A549 (cell line): ENCODE data around the gene XPO4.

Experiments
- BHLHE40 ChIP-seq: IDR thresholded peaks from 2 replicates; pipeline ENCODE4 v1.6.1; 2012; ENCODE audit warnings: low read depth, low read length, inconsistent platforms
- CBX8 ChIP-seq: fragments of 200-600 bp; sonication (generic); IDR thresholded peaks from 2 replicates; pipeline ENCODE4 v1.6.1; 2016
- EP300 ChIP-seq, 2 experiments: fragments of >200 bp; sonication (Bioruptor Twin); formaldehyde crosslinking; IDR thresholded peaks; 2 replicates in 1 of 2; 3 replicates in 1 of 2; pipeline ENCODE4 v1.6.1; 2016 to 2017
- ESRRA ChIP-seq: fragments of 150-350 bp; IDR thresholded peaks from 2 replicates; pipeline ENCODE4 v1.6.1; 2014; ENCODE audit warnings: mild to moderate bottlenecking, low read length, borderline replicate concordance
- JUN ChIP-seq, 2 experiments: fragments of >200 bp; sonication (Bioruptor Twin); formaldehyde crosslinking; IDR thresholded peaks; 2 replicates in 1 of 2; 3 replicates in 1 of 2; pipeline ENCODE4 v1.6.1; 2016 to 2017
- MAFK ChIP-seq: fragments of 450-650 bp; IDR thresholded peaks from 2 replicates; pipeline ENCODE4 v1.6.1; 2014; ENCODE audit not compliant: partially characterized antibody
- MAX ChIP-seq: IDR thresholded peaks from 2 replicates; pipeline ENCODE4 v1.6.1; 2012
- MYC ChIP-seq: IDR thresholded peaks from 2 replicates; pipeline ENCODE4 v1.6.1; 2012; ENCODE audit warnings: mild to moderate bottlenecking, inconsistent platforms, low read length, improper control_type of control experiment, borderline replicate concordance
- POLR2A ChIP-seq: IDR thresholded peaks from 2 replicates; pipeline ENCODE4 v1.6.1; 2012; ENCODE audit warnings: mild to moderate bottlenecking, low read length
- TF ChIP-seq, protein P1 (sequence below): fragments of >200 bp; sonication (Bioruptor Twin); formaldehyde crosslinking; IDR thresholded peaks from 3 replicates; pipeline ENCODE4 v1.5.1; 2016

GRCh38 chr13:20908714-20909497 is 6.4 kb upstream of the XPO4 start:
- TF ChIP-seq, protein P1, sequence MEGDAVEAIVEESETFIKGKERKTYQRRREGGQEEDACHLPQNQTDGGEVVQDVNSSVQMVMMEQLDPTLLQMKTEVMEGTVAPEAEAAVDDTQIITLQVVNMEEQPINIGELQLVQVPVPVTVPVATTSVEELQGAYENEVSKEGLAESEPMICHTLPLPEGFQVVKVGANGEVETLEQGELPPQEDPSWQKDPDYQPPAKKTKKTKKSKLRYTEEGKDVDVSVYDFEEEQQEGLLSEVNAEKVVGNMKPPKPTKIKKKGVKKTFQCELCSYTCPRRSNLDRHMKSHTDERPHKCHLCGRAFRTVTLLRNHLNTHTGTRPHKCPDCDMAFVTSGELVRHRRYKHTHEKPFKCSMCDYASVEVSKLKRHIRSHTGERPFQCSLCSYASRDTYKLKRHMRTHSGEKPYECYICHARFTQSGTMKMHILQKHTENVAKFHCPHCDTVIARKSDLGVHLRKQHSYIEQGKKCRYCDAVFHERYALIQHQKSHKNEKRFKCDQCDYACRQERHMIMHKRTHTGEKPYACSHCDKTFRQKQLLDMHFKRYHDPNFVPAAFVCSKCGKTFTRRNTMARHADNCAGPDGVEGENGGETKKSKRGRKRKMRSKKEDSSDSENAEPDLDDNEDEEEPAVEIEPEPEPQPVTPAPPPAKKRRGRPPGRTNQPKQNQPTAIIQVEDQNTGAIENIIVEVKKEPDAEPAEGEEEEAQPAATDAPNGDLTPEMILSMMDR: no peak
- no peak for TF ChIP-seq MAX
- no peak for TF ChIP-seq POLR2A
- no peak for TF ChIP-seq BHLHE40
- TF ChIP-seq MAFK: no peak
- no peak for TF ChIP-seq MYC
- TF ChIP-seq CBX8: no peak
- no peak for TF ChIP-seq EP300 (IDR thresholded peaks at IDR 0.05)
- no peak for TF ChIP-seq JUN (IDR thresholded peaks at IDR 0.05)
- TF ChIP-seq ESRRA: no peak
